KMS-11 (cell line): ENCODE data around the gene PADI1.

Experiments
- H2AFZ ChIP-seq: fragments of 200-600 bp; sonication (generic); 2 replicates; pipeline ENCODE4 v1.6.1; 2016; ENCODE audit warnings: antibody characterized with exemption, mixed run types, low read depth
- H3K27ac ChIP-seq: fragments of 200-600 bp; sonication (generic); 2 replicates; pipeline ENCODE4 v1.6.1; 2016; ENCODE audit warnings: mild to moderate bottlenecking, mixed run types
- H3K27me3 ChIP-seq: fragments of 200-600 bp; sonication (generic); 2 replicates; pipeline ENCODE4 v1.6.1; 2017; ENCODE audit warnings: mild to moderate bottlenecking, low read depth, mixed run types, moderate library complexity; ENCODE audit not compliant: insufficient read depth
- H3K36me3 ChIP-seq: fragments of 200-600 bp; sonication (generic); 2 replicates; pipeline ENCODE4 v1.6.1; 2017; ENCODE audit warnings: mild to moderate bottlenecking, mixed run types; ENCODE audit not compliant: insufficient read depth
- H3K4me1 ChIP-seq: fragments of 200-600 bp; sonication (generic); 2 replicates; pipeline ENCODE4 v1.6.1; 2016; ENCODE audit warnings: mild to moderate bottlenecking, low read depth, mixed run types; ENCODE audit not compliant: poor library complexity, severe bottlenecking
- H3K4me2 ChIP-seq: fragments of 200-600 bp; sonication (generic); 2 replicates; pipeline ENCODE4 v1.7.0; 2016; ENCODE audit warnings: mild to moderate bottlenecking, mixed run types
- H3K4me3 ChIP-seq: fragments of 200-600 bp; sonication (generic); IDR thresholded peaks from 2 replicates; pipeline ENCODE4 v1.6.1; 2017; ENCODE audit warnings: low read depth, low read length, mixed read lengths; ENCODE audit not compliant: insufficient read depth
- H3K79me2 ChIP-seq: fragments of 200-600 bp; sonication (generic); 2 replicates; pipeline ENCODE4 v1.6.1; 2016; ENCODE audit warnings: low read depth, mixed run types; ENCODE audit not compliant: insufficient read depth
- H3K9ac ChIP-seq: fragments of 200-600 bp; sonication (generic); 2 replicates; pipeline ENCODE4 v1.6.1; 2016; ENCODE audit warnings: mild to moderate bottlenecking, mixed run types
- H4K20me1 ChIP-seq: fragments of 200-600 bp; sonication (generic); 2 replicates; pipeline ENCODE4 v1.6.1; 2016; ENCODE audit warnings: mild to moderate bottlenecking, mixed run types; ENCODE audit not compliant: insufficient read depth
- CTCF ChIP-seq: fragments of 200-600 bp; sonication (generic); conservative IDR thresholded peaks from 2 replicates; pipeline ENCODE4 v1.6.1; 2017; ENCODE audit warnings: low read depth, mild to moderate bottlenecking, antibody characterized with exemption, low read length, moderate library complexity, mixed read lengths

PADI1 gene

GRCh38 chr1:17177651-17178050 is 27.3 kb upstream of the PADI1 start:
- no peak overlapping the region for H2AFZ ChIP-seq
- H3K4me3 ChIP-seq, result no peak overlapping the region
- H3K9ac ChIP-seq, result no peak overlapping the region
- no peaks in the 10 kb centered on the region for H3K4me1 ChIP-seq
- TF ChIP-seq CTCF, result no peak
- H3K4me2 ChIP-seq, result no peak overlapping the region
- H3K79me2 ChIP-seq, result no peaks in the 10 kb centered on the region
- H3K27ac ChIP-seq, result no peak overlapping the region
- no peaks in the 10 kb centered on the region for H3K36me3 ChIP-seq
- H4K20me1 ChIP-seq, result no peaks in the 10 kb centered on the region
- peaks cover 58% of the 10 kb centered on the region; the same call in 1 of the 2 replicates for H3K27me3 ChIP-seq

- peaks cover 61% of the 10 kb centered on the region; the same call in 1 of the 2 replicates for H3K27me3 ChIP-seq
- no peaks in the 10 kb centered on the region for H3K36me3 ChIP-seq
- H4K20me1 ChIP-seq, result no peaks in the 10 kb centered on the region
- no peak overlapping the region for H3K9ac ChIP-seq
- no peak overlapping the region for H3K27ac ChIP-seq
- H3K4me3 ChIP-seq, result no peak overlapping the region
- TF ChIP-seq CTCF, result no peak
- no peak overlapping the region for H2AFZ ChIP-seq
- no peaks in the 10 kb centered on the region for H3K4me1 ChIP-seq
- H3K79me2 ChIP-seq, result no peaks in the 10 kb centered on the region
- no peak overlapping the region for H3K4me2 ChIP-seq
Observed at GRCh38 chr1:17181781-17182464, 23.0 kb upstream of the PADI1 start.

GRCh38 chr1:17183388-17184160 is 21.4 kb upstream of the PADI1 start:
- H3K4me1 ChIP-seq, result no peaks in the 10 kb centered on the region

GRCh38 chr1:17184161-17184665 is 20.7 kb upstream of the PADI1 start:
- no peak overlapping the region for H3K9ac ChIP-seq
- no peaks in the 10 kb centered on the region for H3K36me3 ChIP-seq
- TF ChIP-seq CTCF, result no peak
- H3K4me2 ChIP-seq, result no peak overlapping the region
- no peaks in the 10 kb centered on the region for H3K79me2 ChIP-seq
- H3K4me1 ChIP-seq, result no peaks in the 10 kb centered on the region
- peaks cover 47% of the 10 kb centered on the region for H3K27me3 ChIP-seq
- no peak overlapping the region for H3K4me3 ChIP-seq
- H4K20me1 ChIP-seq, result no peaks in the 10 kb centered on the region
- no peak overlapping the region for H3K27ac ChIP-seq
- H2AFZ ChIP-seq, result no peak overlapping the region

More at GRCh38 chr1:17183388-17184160, 21.4 kb upstream of the PADI1 start:
- Histone ChIP-seq H3K27ac (no peak overlapping the region), H3K79me2 (no peaks in the 10 kb centered on the region), H3K4me2 (no peak overlapping the region), H3K36me3 (no peaks in the 10 kb centered on the region), H3K4me3 (no peak overlapping the region), H3K9ac (no peak overlapping the region), H3K27me3 (peaks cover 50% of the 10 kb centered on the region), H4K20me1 (no peaks in the 10 kb centered on the region), H2AFZ (no peak overlapping the region)
- TF ChIP-seq CTCF, result no peak
